Measurements from ENCODE around the gene NDUFS2.
A peak's percentile ranks its signal among the peaks of the same experiment; 100 is the strongest.

NDUFS2 gene

DNA sequence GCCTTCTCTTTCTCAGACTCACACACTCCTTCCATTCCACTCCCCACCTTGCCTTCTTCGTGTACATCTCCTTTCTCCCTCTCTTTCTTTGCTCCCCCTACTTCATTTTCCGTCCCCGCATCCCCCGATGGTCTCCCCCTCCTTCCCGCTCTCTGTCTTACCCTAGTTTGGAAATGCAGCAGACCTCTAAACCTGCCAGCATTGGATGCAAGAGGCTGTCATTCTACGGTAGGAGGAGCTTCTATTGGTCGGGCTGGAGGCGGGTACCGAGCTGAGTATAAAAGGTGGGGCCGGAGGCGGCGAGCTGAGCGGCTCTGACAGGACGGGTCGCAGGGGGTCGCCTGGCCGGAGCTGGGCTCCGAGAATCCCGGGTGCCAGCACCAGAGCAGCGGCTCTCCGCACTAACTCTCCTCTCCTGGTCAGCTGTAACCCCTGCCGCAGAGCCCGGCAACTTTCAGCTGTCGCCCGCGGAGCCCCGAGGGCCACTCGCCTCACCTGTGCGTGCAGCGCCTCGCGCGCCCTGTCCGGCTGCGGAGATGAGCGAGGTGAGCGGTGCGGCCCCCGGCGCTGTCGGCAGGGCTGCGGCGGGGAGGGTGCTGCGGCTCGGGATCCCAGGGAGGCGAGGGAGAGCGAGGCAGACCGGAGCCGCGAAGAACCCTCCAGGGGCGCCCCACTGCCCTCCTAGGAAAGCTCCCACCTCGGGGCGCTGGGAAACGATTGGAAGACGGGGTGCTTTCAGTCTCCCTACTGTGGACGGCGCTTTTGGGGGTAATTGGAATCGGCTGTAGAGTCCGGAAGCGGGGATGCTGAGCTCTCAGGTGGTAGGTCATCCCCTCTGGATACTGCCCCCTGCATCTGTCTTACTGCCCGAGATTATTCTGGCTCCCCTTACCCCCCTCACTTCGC is 56.5 kb downstream of the NDUFS2 start, which contains the start of gene PCP4L1:
Gene PCP4L1 (plus strand): TSS at position 307 of the 906 bp plus-strand sequence. CDS start 230 bp downstream, at position 537.
- TF ChIP-seq TCF12 (IDR thresholded peaks at IDR 0.05; ENCODE audit: low read depth) (no peak), ZBTB7A (IDR thresholded peaks at IDR 0.05; ENCODE audit: low read depth) (no peak), FOXM1 (IDR thresholded peaks at IDR 0.05; ENCODE audit: borderline replicate concordance, low read depth) (no peak), TAF1 (IDR thresholded peaks at IDR 0.05; ENCODE audit: low read depth) (no peak), RAD21 (IDR thresholded peaks at IDR 0.05; ENCODE audit: low read depth) (no peak), NFIC (IDR thresholded peaks at IDR 0.05) (no peak), YY1 (IDR thresholded peaks at IDR 0.05; ENCODE audit: low read depth) (no peak)
- TF ChIP-seq, protein P1, sequence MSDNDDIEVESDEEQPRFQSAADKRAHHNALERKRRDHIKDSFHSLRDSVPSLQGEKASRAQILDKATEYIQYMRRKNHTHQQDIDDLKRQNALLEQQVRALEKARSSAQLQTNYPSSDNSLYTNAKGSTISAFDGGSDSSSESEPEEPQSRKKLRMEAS (IDR thresholded peaks at IDR 0.05): no peak; the same call in 1 of the 2 replicates
- TF ChIP-seq, protein P2, sequence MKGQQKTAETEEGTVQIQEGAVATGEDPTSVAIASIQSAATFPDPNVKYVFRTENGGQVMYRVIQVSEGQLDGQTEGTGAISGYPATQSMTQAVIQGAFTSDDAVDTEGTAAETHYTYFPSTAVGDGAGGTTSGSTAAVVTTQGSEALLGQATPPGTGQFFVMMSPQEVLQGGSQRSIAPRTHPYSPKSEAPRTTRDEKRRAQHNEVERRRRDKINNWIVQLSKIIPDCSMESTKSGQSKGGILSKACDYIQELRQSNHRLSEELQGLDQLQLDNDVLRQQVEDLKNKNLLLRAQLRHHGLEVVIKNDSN (IDR thresholded peaks at IDR 0.05): no peak

DNA sequence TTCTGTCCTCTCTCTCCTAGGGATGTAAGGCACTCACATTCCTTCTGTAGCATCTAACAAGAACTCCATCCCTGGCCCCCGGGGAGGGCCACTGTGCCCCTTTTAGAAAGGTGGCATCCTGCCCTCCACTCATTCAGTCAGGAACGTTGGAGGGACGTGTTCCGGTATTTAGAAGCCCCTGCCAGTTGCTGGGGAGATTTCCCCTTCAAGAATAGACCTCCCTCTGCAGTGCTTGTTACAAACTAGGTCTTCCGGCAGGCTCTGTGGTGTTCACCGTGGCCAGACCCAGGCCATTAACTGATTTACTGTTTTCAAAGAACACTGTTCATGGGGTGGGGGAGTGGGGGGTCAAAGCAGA is 57.2 kb downstream of the NDUFS2 start:
- TF ChIP-seq, protein P1 (IDR thresholded peaks at IDR 0.05): no peak
- TF ChIP-seq TAF1 (IDR thresholded peaks at IDR 0.05; ENCODE audit: low read depth) (no peak), ZBTB7A (IDR thresholded peaks at IDR 0.05; ENCODE audit: low read depth) (no peak), CEBPB (IDR thresholded peaks at IDR 0.05) (no peak), CREB1 (IDR thresholded peaks at IDR 0.05; ENCODE audit: low read depth) (no peak), RAD21 (IDR thresholded peaks at IDR 0.05; ENCODE audit: low read depth) (no peak), EGR1 (IDR thresholded peaks at IDR 0.05) (no peak), EP300 (IDR thresholded peaks at IDR 0.05; ENCODE audit: borderline replicate concordance) (no peak), FOXM1 (IDR thresholded peaks at IDR 0.05; ENCODE audit: borderline replicate concordance, low read depth) (no peak), YY1 (IDR thresholded peaks at IDR 0.05; ENCODE audit: low read depth) (no peak), TCF12 (IDR thresholded peaks at IDR 0.05; ENCODE audit: low read depth) (no peak)
- TF ChIP-seq, protein P2 (IDR thresholded peaks at IDR 0.05): no peak
- TF ChIP-seq, protein P3, sequence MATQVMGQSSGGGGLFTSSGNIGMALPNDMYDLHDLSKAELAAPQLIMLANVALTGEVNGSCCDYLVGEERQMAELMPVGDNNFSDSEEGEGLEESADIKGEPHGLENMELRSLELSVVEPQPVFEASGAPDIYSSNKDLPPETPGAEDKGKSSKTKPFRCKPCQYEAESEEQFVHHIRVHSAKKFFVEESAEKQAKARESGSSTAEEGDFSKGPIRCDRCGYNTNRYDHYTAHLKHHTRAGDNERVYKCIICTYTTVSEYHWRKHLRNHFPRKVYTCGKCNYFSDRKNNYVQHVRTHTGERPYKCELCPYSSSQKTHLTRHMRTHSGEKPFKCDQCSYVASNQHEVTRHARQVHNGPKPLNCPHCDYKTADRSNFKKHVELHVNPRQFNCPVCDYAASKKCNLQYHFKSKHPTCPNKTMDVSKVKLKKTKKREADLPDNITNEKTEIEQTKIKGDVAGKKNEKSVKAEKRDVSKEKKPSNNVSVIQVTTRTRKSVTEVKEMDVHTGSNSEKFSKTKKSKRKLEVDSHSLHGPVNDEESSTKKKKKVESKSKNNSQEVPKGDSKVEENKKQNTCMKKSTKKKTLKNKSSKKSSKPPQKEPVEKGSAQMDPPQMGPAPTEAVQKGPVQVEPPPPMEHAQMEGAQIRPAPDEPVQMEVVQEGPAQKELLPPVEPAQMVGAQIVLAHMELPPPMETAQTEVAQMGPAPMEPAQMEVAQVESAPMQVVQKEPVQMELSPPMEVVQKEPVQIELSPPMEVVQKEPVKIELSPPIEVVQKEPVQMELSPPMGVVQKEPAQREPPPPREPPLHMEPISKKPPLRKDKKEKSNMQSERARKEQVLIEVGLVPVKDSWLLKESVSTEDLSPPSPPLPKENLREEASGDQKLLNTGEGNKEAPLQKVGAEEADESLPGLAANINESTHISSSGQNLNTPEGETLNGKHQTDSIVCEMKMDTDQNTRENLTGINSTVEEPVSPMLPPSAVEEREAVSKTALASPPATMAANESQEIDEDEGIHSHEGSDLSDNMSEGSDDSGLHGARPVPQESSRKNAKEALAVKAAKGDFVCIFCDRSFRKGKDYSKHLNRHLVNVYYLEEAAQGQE (IDR thresholded peaks at IDR 0.05; ENCODE audit: low read depth): no peak

DNA sequence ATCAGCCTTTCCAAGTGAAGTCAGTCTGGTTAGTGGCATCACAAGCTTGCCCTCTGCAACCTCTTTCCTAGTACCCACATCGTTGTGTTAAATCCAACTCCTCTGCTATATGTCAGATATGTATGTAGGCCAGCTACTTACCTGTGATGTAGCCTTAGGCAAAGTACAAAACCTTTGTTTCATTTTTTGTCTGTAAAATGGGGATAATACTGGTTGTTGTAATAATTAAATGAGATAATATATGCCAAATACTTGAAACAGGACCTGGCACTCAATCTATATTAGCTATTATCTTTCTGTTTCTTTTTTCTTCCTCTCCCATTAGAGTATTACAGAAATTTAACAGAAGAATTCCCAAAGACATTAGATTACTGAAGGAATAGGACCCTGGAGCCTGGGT is 57.6 kb downstream of the NDUFS2 start:
- TF ChIP-seq TCF12 (IDR thresholded peaks at IDR 0.05; ENCODE audit: low read depth): no peak
- TF ChIP-seq FOXM1 (IDR thresholded peaks at IDR 0.05; ENCODE audit: borderline replicate concordance, low read depth): no peak

DNA sequence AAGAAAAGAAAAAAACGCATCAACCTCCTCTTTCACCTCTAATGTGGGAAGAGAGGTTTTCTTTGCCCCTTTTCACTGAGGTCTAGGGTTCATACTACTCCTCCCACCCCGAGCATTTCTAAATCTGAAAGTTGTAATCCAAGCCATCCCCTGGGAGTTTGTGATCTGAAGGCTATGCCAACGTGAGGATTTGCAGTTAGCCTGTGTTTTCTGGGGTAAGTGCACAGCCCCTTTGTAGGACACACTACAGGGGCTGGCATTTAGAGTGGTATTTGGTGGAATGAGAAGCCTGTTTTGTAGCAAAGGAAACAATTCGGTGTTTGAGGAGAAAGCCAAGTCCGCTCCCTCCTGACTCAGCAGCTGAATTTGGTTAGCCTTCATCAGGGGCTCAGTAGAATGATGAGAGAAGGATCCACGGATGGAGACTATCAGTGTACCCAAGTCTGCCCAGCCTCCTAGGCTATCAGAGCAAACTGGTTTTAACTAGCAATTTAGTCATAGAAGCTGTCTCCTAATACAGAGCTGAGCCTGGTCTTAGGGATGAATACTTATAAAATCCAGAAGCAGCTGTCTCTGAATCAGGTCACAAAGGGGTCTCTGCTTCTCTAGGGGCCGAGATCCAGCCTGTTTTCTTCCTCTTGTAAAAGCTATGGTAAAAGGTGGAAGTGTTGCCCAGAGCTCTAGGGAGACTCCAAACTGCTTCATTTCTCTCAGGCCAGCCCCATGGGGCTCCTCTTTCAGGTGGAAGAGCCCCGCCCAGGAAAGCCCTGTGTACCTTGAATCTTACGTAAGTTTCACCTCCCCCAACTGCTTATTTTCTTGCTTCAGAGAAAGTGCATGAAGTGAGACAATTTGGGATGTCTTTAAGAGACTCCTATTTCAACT is 58.5 kb downstream of the NDUFS2 start:
- TF ChIP-seq CEBPB (IDR thresholded peaks at IDR 0.05): peak; percentile 50; the same call in 1 of the 2 replicates
- TF ChIP-seq, protein P3 (IDR thresholded peaks at IDR 0.05; ENCODE audit: low read depth): no peak

DNA sequence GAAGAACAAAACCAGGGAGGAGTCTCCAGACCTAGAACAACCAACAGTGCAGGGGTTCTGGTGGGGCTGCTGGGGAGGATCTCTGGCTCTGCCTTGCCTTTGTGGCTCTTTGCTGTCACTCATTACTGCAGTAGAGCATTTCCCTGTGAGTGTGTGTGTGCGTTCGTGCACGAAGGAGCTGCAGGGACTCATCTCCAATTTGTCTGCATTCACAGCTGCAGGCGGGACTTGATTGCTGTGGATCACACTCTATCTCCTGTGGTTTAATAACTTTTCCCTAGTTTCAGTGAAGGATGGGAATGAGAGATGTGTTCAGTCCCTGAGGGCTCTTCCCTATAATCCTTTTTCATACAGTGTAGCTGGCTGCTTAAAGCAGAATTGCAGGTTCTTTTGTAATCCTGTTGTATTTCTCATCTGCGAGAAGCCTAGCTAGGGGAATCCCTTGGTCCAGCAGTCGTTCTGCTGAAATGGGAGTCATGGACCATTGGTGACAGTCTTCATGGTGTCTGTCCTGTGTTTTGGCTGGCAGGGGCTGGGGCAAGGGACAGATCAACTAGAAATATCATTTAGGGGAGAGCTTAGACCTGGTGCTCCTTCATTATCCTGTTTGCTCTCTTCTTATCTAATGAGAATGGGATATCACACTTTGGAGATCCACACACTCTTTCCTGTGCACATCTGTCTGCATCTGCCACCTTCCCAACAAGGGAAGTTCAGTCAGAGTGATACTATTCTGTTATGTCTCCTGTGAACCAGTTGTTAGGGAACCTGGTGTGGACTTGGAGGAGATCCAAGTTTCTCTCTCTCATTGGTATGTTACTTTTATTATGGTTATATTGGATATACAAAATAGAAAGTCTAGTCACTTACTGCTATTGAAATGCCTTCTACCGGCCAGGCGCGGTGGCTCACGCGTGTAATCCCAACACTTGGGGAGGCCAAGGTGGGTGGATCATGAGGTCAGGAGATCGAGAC is 59.4 kb downstream of the NDUFS2 start:
- no peak for TF ChIP-seq CREB1 (IDR thresholded peaks at IDR 0.05; ENCODE audit: low read depth)
- no peak for TF ChIP-seq TCF12 (IDR thresholded peaks at IDR 0.05; ENCODE audit: low read depth)
- TF ChIP-seq, protein P3 (IDR thresholded peaks at IDR 0.05; ENCODE audit: low read depth): peak; percentile 59

Data from Ishikawa (cell line).